Measurements from ENCODE around the gene MGP. TPM values are rescaled to one million over a fixed set of nuclear protein-coding genes. Genes with fewer than 3 reads are reported as not detected.

The MGP gene
- total RNA-seq, 4 donors from 2014 or later = 506 to 706 (median 636) TPM

- Histone ChIP-seq H3K27ac (no peak overlapping the region), H3K9me3 (peaks cover 0 to 16% (median 0%) of the 10 kb centered on the region in 3 donors), H3K27me3 (no peaks in the 10 kb centered on the region), H3K4me1 (no peaks in the 10 kb centered on the region), H3K4me3 (no peak overlapping the region), H3K36me3 (no peaks in the 10 kb centered on the region)
- 91 to 100% methylated on average over 1 of the region's 1 CpG for WGBS, 2 donors (ENCODE audit: low coverage in 1 of 2)
- TF ChIP-seq CTCF (IDR thresholded peaks at IDR 0.05) (no peak), POLR2A (IDR thresholded peaks at IDR 0.05) (no peak), POLR2AphosphoS5 (IDR thresholded peaks at IDR 0.05) (no peak), EP300 (IDR thresholded peaks at IDR 0.05) (no peak)
- no peak for ATAC-seq
Measured at GRCh38 chr12:14858513-14858912, 27.1 kb downstream of the MGP start.

GRCh38 chr12:14854586-14855183 lies 31.0 kb downstream of the MGP start:
- TF ChIP-seq POLR2AphosphoS5 (IDR thresholded peaks at IDR 0.05) = no peak
- TF ChIP-seq CTCF (IDR thresholded peaks at IDR 0.05) = peak in 1 of 4 experiments; percentile 3
- TF ChIP-seq POLR2A (IDR thresholded peaks at IDR 0.05) = no peak
- Histone ChIP-seq H3K27ac (no peak overlapping the region), H3K27me3 (no peaks in the 10 kb centered on the region), H3K4me1 (peaks cover 0 to 6% (median 0%) of the 10 kb centered on the region in 3 donors), H3K36me3 (no peaks in the 10 kb centered on the region), H3K4me3 (no peak overlapping the region), H3K9me3 (no peaks in the 10 kb centered on the region)
- 53 to 60% methylated on average over 6 of the region's 6 CpGs for WGBS, 2 donors (ENCODE audit: low coverage in 1 of 2)
- ATAC-seq = no peak

DNA sequence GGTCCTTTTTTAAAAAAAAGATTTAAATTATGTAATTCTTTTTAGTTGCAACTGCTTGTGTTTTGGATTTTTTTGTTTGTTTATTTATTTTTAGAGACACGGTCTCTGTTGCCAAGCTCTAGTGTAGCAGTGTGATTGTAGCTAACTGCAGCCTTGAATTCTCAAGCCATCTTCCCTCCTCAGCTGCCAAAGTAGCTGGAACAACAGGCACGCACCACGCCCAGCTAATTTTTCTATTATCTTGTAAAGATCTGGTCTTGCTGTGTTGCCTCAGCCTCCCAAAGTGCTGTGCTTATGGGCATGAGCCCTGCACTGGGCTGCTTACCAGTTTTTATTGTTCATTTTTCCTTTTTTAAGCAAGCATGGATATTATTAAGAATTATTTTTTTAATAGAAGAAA lies 31.7 kb downstream of the MGP start:
- no peak for TF ChIP-seq CTCF (IDR thresholded peaks at IDR 0.05)
- no peak for TF ChIP-seq POLR2AphosphoS5 (IDR thresholded peaks at IDR 0.05)
- no peak for TF ChIP-seq POLR2A (IDR thresholded peaks at IDR 0.05)
- no peak for TF ChIP-seq EP300 (IDR thresholded peaks at IDR 0.05)
- Histone ChIP-seq H3K36me3 (no peaks in the 10 kb centered on the region), H3K4me1 (peaks cover 0 to 7% (median 0%) of the 10 kb centered on the region in 3 donors), H3K4me3 (no peak overlapping the region), H3K9me3 (no peaks in the 10 kb centered on the region), H3K27me3 (no peaks in the 10 kb centered on the region), H3K27ac (no peak overlapping the region)
- WGBS, 2 donors (ENCODE audit: low coverage in 1 of 2) = 44 to 61% methylated on average over 3 of the region's 3 CpGs
- ATAC-seq = no peak

DNA sequence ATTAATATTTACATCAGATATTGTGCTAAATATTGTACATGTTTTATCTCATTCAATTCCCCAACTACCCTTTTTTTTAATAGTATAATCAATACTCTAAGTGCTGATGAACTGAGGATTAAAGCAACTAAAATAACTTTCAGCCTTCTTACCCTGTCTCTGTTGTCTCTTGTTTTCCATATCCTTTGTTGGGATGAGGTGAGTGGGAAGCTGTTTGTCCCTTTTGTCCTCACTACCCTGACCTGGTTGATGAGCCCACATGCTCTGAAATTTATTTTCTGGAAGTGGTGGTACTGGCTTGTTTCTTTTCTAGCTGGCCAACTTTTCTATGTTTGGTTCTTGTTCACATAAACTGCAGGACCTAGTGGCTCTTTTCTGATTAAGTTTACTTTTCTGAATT lies 32.8 kb downstream of the MGP start:
- Histone ChIP-seq H3K4me3 (no peak overlapping the region), H3K36me3 (no peaks in the 10 kb centered on the region), H3K27me3 (no peaks in the 10 kb centered on the region), H3K9me3 (no peaks in the 10 kb centered on the region), H3K27ac (no peak overlapping the region), H3K4me1 (peaks cover 0 to 7% (median 0%) of the 10 kb centered on the region in 3 donors)
- TF ChIP-seq EP300 (IDR thresholded peaks at IDR 0.05) (no peak), CTCF (IDR thresholded peaks at IDR 0.05) (no peak), POLR2A (IDR thresholded peaks at IDR 0.05) (no peak), POLR2AphosphoS5 (IDR thresholded peaks at IDR 0.05) (no peak)
- ATAC-seq = no peak

DNA sequence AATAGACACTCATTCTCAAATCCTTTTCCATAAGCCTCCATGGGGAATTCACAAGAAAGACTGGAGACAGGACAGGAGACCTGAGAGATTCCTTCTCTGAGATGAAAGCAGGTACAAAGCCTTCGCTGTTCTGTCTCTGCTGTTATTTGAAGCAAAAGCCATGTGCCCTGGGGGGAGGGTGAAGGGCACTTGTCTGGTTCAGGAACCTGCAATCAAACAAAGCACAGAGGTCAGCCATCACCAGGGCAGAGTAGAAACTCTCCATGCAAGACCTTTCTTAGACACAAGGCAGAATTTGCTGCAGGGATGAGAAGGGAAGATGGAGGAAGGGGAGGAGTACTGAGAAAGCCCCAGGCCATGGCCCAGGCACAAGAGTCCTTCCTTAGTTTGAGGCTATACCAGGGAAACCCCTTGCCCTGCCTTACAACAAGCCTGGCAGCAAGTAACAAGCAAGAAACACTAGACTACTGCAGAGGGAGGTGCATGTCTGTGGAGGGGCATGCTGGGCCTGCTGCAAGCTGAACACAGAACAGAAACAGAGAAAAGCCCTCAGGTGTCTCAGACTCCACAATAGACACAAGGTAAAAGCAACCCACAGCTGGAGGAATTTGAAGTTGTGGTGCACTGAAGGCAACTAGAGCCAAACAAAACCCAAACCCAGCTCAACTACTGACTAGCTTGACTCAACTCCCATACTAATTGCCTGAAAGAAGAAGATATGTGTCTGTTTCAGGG lies 34.6 kb downstream of the MGP start:
- H3K4me1 ChIP-seq = peaks cover 0 to 22% (median 4%) of the 10 kb centered on the region in 3 donors
- WGBS, 2 donors (ENCODE audit: low coverage in 1 of 2) = 0 to 80% methylated on average over 1 of the region's 1 CpG
- H3K9me3 ChIP-seq = no peaks in the 10 kb centered on the region
- TF ChIP-seq CTCF (IDR thresholded peaks at IDR 0.05) = no peak
- no peak for TF ChIP-seq POLR2AphosphoS5 (IDR thresholded peaks at IDR 0.05)
- TF ChIP-seq EP300 (IDR thresholded peaks at IDR 0.05) = no peak
- TF ChIP-seq POLR2A (IDR thresholded peaks at IDR 0.05) = no peak
- H3K4me3 ChIP-seq = no peak overlapping the region
- no peak overlapping the region for H3K27ac ChIP-seq
- no peak for ATAC-seq
- no peaks in the 10 kb centered on the region for H3K27me3 ChIP-seq
- no peaks in the 10 kb centered on the region for H3K36me3 ChIP-seq
